PC-3 (cell line): ENCODE data around the gene P3H2.

Experiments
- CTCF ChIP-seq: fragments of 300-600 bp; sonication (generic); conservative IDR thresholded peaks from 2 replicates; pipeline ENCODE4 v1.5.1; 2017; ENCODE audit warnings: antibody characterized with exemption, low read depth, mild to moderate bottlenecking, low read length
- EZH2phosphoT487 ChIP-seq: fragments of 300-600 bp; sonication (generic); IDR thresholded peaks from 2 replicates; pipeline ENCODE4 v1.6.1; 2018; ENCODE audit warnings: mild to moderate bottlenecking, antibody characterized with exemption, low read length, borderline replicate concordance

DNA sequence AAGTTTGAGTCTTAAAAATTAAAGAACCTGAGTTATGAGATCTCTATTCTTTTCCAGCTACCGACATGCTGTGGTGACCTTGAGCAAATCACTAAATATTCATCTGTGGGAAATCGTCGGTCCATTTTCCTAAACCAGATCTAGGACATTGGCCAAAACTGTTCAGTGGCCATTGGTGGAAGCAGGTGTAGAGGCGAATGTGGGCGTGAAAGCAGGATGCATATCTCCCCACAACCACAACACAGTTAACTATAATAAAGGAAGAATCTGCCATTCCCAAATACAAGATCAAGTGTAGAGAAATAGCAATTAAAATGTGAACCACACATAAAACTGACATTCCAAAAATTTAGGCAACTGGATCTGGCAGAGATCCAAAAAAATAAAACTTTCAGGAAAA is 129.9 kb downstream of the P3H2 start:
- TF ChIP-seq CTCF (no peak), EZH2phosphoT487 (no peak)
